Upper lobe of left lung (tissue), 6 donors: ENCODE results near the gene SARS2. TPM values are rescaled to one million over a fixed set of nuclear protein-coding genes. Genes with fewer than 3 reads are reported as not detected.
"Not testable (repeated sequence)": the region's sequence is repeated elsewhere in the genome, so short reads cannot be mapped to it uniquely, and the experiment has no call there.

Source experiments
- ATAC-seq, 2 donors: fragments of 200-7000 bp; cut with Tn5 transposase; one replicate each; pipeline ENCODE4 v1.9.1; 2022; ENCODE audit warnings: mild to moderate bottlenecking in 2 of 2, moderate library complexity in 2 of 2; ENCODE audit not compliant: low FRiP score in 2 of 2
- DNase-seq, 2 donors: peaks; one replicate each; pipeline ENCODE4 v3.0.0-alpha.2; 2019 to 2020
- H3K27ac ChIP-seq, 4 donors: fragments of 200-600 bp; sonication (generic); one replicate each; pipeline ENCODE4 v1.5.1; 2016 to 2019
- H3K27me3 ChIP-seq, 4 donors: fragments of 200-600 bp; sonication (generic); one replicate each; pipeline ENCODE4 v1.5.1; 2017 to 2019
- H3K36me3 ChIP-seq, 4 donors: fragments of 200-600 bp; sonication (generic); one replicate each; pipeline ENCODE4 v1.5.1; 2016 to 2019
- H3K4me1 ChIP-seq, 4 donors: fragments of 200-600 bp; sonication (generic); one replicate each; pipeline ENCODE4 v1.5.1; 2018 to 2019
- H3K4me3 ChIP-seq, 4 donors: fragments of 200-600 bp; sonication (generic); one replicate each; pipeline ENCODE4 v1.5.1; 2017 to 2019; ENCODE audit warnings: mild to moderate bottlenecking in 2 of 4, moderate library complexity in 1 of 4
- H3K9me3 ChIP-seq, 4 donors: fragments of 200-600 bp; sonication (generic); one replicate each; pipeline ENCODE4 v1.5.1; 2018 to 2019
- CTCF ChIP-seq, 6 experiments: fragments of 450-650 bp in 4 of 6; fragments of 200-600 bp in 2 of 6; sonication (generic) in 2 of 6; IDR thresholded peaks; one replicate each; pipeline ENCODE4 v1.5.1; 2016 to 2019; ENCODE audit warnings: antibody characterized with exemption in 6 of 6
- EP300 ChIP-seq, 4 donors: sonication (generic); formaldehyde crosslinking; IDR thresholded peaks; one replicate each; pipeline ENCODE4 v1.5.1; 2017; ENCODE audit warnings: antibody characterized with exemption in 4 of 4, control low read depth in 2 of 4
- POLR2A ChIP-seq, 4 donors: fragments of 450-650 bp; IDR thresholded peaks; one replicate each; pipeline ENCODE4 v1.5.1; 2016 to 2017; ENCODE audit warnings: antibody characterized with exemption in 4 of 4, mild to moderate bottlenecking in 2 of 4
- POLR2AphosphoS5 ChIP-seq, 2 donors: sonication (generic); formaldehyde crosslinking; IDR thresholded peaks; one replicate each; pipeline ENCODE4 v1.5.1; 2017; ENCODE audit warnings: antibody characterized with exemption in 2 of 2
- WGBS, 2 donors: methylation state at CpG; one replicate each; pipeline ENCODE4 v1.1.5; 2017 to 2018; 5-methylcytosine and 5-hydroxymethylcytosine counted together
- total RNA-seq, 6 donors: library from RNA; depleted of rRNA in 4 of 6; stranded (reverse); fragments of >200 nt in 4 of 6; gene quantifications; one replicate each; pipeline versions ENCODE4 v1.1.0 to v1.2.1, GENCODE V29; 2016 to 2021
- donor health status: DM: no; HTN: no; CAD: no; lungs with moderate emphysema.
- donor health status: DM: no; HTN: yes; CAD: no; lungs with severe emphysema.

The SARS2 gene
- total RNA-seq, 6 donors from 2014 or later: 14.3 to 54.5 (median 23.0) TPM

- H3K4me3 ChIP-seq: peak overlapping the region; percentile 47 to 75 (median 62)
- H3K27me3 ChIP-seq: no peaks in the 10 kb centered on the region
- WGBS, 2 donors: 9 to 12% methylated on average over 8 to 13 of the region's 22 CpGs
- H3K9me3 ChIP-seq: peaks cover 0 to 3% (median 0%) of the 10 kb centered on the region in 4 donors
- TF ChIP-seq CTCF (IDR thresholded peaks at IDR 0.05): no peak
- TF ChIP-seq POLR2A (IDR thresholded peaks at IDR 0.05): no peak
- TF ChIP-seq EP300 (IDR thresholded peaks at IDR 0.05): no peak
- no peak for TF ChIP-seq POLR2AphosphoS5 (IDR thresholded peaks at IDR 0.05)
- ATAC-seq (peak; percentile 8 to 51), DNase-seq (no peak)
- no peaks in the 10 kb centered on the region for H3K36me3 ChIP-seq
- H3K4me1 ChIP-seq: peaks cover 7 to 20% (median 11%) of the 10 kb centered on the region in 4 donors
- peak overlapping the region; percentile 65 to 89 (median 79) for H3K27ac ChIP-seq
These were observed 45.3 kb upstream of the SARS2 start for GRCh38 chr19:38975861-38976271.

DNA sequence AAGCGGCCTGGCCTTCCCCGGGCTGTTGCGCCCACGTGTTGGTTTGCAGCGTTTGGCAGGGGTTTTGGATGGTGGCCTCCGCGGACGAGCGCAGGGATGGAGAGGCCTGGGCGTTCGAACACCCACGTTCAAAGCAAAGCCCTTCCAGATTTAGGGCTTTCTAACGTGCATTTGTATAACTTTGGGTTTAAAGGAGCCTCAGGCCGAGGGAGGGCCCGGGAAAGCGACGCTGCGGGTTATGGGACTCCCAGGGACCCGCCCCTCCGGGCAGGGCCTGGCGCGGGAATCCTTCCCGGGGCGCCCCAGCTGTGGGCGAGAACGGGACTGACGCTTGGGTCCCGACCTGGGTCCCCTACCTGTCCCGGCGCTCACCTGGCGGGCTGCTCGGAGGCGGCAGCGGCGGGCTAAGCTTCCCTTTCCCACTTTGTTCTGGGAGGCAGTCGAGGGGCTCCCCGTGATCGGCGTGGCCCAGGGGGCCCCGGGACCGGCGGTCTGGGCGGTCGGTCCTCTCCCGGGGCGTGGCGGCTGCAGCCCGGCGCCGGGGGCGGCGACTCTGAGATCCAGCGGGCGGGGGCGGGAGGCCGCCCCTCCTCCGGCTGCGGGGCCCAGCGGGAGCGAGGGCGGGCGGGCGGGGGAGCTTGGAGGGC is 44.8 kb upstream of the SARS2 start, which contains the start of gene FBXO17:
FBXO17 (minus strand) TSS at position 529 of the 647 bp plus-strand sequence. CDS start 25,423 bp downstream, outside the sequence.
- Histone ChIP-seq H3K4me1 (peaks cover 7 to 20% (median 11%) of the 10 kb centered on the region in 4 donors), H3K36me3 (no peaks in the 10 kb centered on the region), H3K27me3 (no peaks in the 10 kb centered on the region), H3K27ac (peak within 1 kb of the TSS; percentile 65 to 89 (median 79)), H3K9me3 (no peaks in the 10 kb centered on the region), H3K4me3 (peak within 1 kb of the TSS; percentile 47 to 75 (median 62))
- WGBS, 2 donors: 8 to 39% methylated on average over 4 to 24 of the region's 63 CpGs
- peak; percentile 31 to 93 for ATAC-seq
- peak; percentile 30 to 92 for DNase-seq
- TF ChIP-seq POLR2A (IDR thresholded peaks at IDR 0.05): no peak
- TF ChIP-seq CTCF (IDR thresholded peaks at IDR 0.05): no peak
- peak in 1 of 2 donors; percentile 28 for TF ChIP-seq POLR2AphosphoS5 (IDR thresholded peaks at IDR 0.05)

DNA sequence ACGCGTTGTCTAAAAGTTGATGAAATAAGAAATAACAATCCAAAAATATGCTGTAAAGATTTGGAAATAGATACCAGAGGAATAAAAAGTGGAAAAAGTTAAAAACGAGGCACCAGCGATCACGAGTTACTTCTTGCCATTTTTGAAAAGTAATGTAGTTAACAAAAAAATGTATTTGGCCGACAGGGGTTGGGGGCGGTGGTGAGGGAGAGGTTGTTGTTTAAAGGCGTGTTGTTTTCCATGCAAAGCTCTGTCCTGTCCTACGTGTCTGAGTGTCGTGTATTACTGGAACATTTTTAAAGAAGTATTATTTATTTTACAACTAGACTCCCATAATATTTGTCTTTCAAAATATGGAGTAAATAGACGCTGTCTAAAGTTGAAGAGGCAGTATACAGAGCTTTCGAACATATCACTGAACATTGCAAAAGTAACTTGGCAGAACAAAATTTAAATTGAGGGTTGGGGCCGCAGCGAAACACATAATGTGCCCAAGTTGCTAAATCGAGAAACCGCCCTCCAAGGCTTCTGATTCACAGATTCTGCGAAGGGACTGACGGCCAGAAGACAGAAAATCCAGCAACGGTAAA is 44.2 kb upstream of the SARS2 start:
- Histone ChIP-seq H3K36me3 (no peaks in the 10 kb centered on the region), H3K27ac (peak overlapping the region; percentile 65 to 89 (median 79)), H3K27me3 (no peaks in the 10 kb centered on the region), H3K4me3 (peak overlapping the region; percentile 47 to 75 (median 62)), H3K9me3 (no peaks in the 10 kb centered on the region), H3K4me1 (peaks cover 7 to 20% (median 11%) of the 10 kb centered on the region in 4 donors)
- no peak for ATAC-seq
- TF ChIP-seq EP300 (IDR thresholded peaks at IDR 0.05) (no peak), POLR2AphosphoS5 (IDR thresholded peaks at IDR 0.05) (no peak)
- WGBS, 2 donors: 59 to 61% methylated on average over 19 of the region's 19 CpGs
- DNase-seq: no peak

- no peak overlapping the region for H3K4me3 ChIP-seq
- H3K27me3 ChIP-seq: no peaks in the 10 kb centered on the region
- H3K36me3 ChIP-seq: peaks cover 0 to 1% (median 0%) of the 10 kb centered on the region in 4 donors
- no peak overlapping the region for H3K27ac ChIP-seq
- 74 to 86% methylated on average over 2 of the region's 2 CpGs for WGBS, 2 donors
- no peaks in the 10 kb centered on the region for H3K9me3 ChIP-seq
- ATAC-seq (no peak), DNase-seq (no peak)
- H3K4me1 ChIP-seq: peaks cover 7 to 17% (median 11%) of the 10 kb centered on the region in 4 donors
- TF ChIP-seq CTCF (IDR thresholded peaks at IDR 0.05): no peak
- TF ChIP-seq POLR2A (IDR thresholded peaks at IDR 0.05): no peak
- no peak for TF ChIP-seq EP300 (IDR thresholded peaks at IDR 0.05)
- no peak for TF ChIP-seq POLR2AphosphoS5 (IDR thresholded peaks at IDR 0.05)
These were observed 41.1 kb upstream of the SARS2 start for GRCh38 chr19:38971672-38972071.

DNA sequence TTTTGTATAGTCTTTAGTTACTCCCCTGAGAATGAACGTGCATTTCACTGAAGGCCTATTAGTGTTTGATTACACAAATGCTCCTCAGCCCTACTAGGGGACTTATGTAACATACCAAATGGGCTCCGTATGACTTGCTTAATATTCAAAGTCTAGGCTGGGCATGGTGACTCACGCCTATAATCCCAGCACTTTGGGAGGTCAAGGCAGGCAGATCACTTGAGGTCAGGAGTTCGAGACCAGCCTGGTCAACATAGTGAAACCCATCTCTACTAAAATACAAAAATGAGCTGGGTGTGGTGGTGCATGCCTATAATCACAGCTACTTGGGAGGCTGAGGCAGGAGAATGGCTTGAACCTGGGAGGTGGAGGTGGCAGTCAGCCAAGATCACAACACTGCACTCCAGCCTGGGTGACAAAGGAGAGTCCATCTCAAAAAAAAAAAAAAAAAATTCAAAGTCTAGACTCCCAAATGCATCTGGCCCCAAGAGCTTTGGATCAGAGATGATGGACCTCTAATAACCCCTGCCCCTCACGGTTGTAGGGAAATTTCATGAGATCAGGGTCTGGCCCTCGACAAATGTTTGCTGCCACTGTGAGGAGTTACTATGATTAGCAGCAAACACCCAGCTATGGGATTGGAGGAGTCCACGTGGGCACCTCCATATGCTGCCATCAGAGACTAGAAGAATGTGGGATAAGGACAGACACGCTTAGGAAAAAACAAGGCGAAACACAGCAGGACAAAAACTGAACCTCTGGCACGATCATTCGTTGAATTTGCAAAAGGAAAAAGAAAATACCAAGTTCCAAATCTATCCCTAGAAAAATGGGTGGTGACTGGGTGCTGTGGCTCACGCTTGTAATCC is 40.3 kb upstream of the SARS2 start:
- H3K27ac ChIP-seq: no peak overlapping the region
- H3K27me3 ChIP-seq: no peaks in the 10 kb centered on the region
- 80 to 83% methylated on average over 12 of the region's 12 CpGs for WGBS, 2 donors
- ATAC-seq (no peak), DNase-seq (no peak)
- H3K9me3 ChIP-seq: no peaks in the 10 kb centered on the region
- no peak for TF ChIP-seq POLR2A (IDR thresholded peaks at IDR 0.05)
- no peak for TF ChIP-seq POLR2AphosphoS5 (IDR thresholded peaks at IDR 0.05)
- TF ChIP-seq CTCF (IDR thresholded peaks at IDR 0.05): no peak
- no peak for TF ChIP-seq EP300 (IDR thresholded peaks at IDR 0.05)
- no peak overlapping the region for H3K4me3 ChIP-seq
- peaks cover 0 to 3% (median 0%) of the 10 kb centered on the region in 4 donors for H3K36me3 ChIP-seq
- H3K4me1 ChIP-seq: peaks cover 1 to 10% (median 7%) of the 10 kb centered on the region in 4 donors

- H3K27me3 ChIP-seq, H3K27ac ChIP-seq, DNase-seq, H3K4me3 ChIP-seq, H3K36me3 ChIP-seq, H3K9me3 ChIP-seq, ATAC-seq: not testable (repeated sequence)
- peaks cover 3 to 10% (median 8%) of the 10 kb centered on the region in 4 donors for H3K4me1 ChIP-seq
- WGBS, 2 donors: 88 to 95% methylated on average over 5 of the region's 5 CpGs
These were observed 35.6 kb upstream of the SARS2 start for GRCh38 chr19:38966149-38966548.
